H1 (cell line): ENCODE results near the gene ABL2. TPM values are rescaled to one million over a fixed set of nuclear protein-coding genes. Genes with fewer than 3 reads are reported as not detected.

Experiments
- CTCF ChIA-PET: fragments of 300-600 bp; sonication (Branson Sonifier 250); formaldehyde crosslinking; loops from one replicate; lab custom pipeline; 2021; ENCODE audit not compliant: partially characterized antibody; lab: Charles Lee
- POLR2A ChIA-PET: fragments of 300-600 bp; sonication (Branson Sonifier 250); formaldehyde crosslinking; loops from one replicate; lab custom pipeline; 2021; ENCODE audit warnings: inconsistent platforms; ENCODE audit not compliant: partially characterized antibody; lab: Charles Lee
- DNase-seq, 2 experiments: peaks; one replicate each; pipeline versions ENCODE4 v3.0.0 to v3.0.0-alpha.2; 2010 to 2022; ENCODE audit warnings: low spot score in 2 of 2, low read depth in 1 of 2, mixed read lengths in 1 of 2
- FAIRE-seq: peaks from 2 replicates; lab custom pipeline; 2011; peaks lifted over from hg19 to GRCh38; lab: Jason Lieb, UNC
- H2AFZ ChIP-seq: 2 replicates; pipeline ENCODE4 v1.8.1; 2012; ENCODE audit warnings: low read length, inconsistent platforms
- H2AK5ac ChIP-seq: 2 replicates; pipeline ENCODE4 v1.6.1; 2013; ENCODE audit warnings: low read depth, low read length
- H2BK120ac ChIP-seq: replicated peaks from 2 replicates; pipeline ENCODE3; 2013; ENCODE audit warnings: low read depth, low read length, inconsistent platforms
- H2BK12ac ChIP-seq: 2 replicates; pipeline ENCODE4 v1.6.1; 2013; ENCODE audit warnings: low read depth, low read length
- H2BK15ac ChIP-seq: 2 replicates; pipeline ENCODE4 v1.6.1; 2013; ENCODE audit warnings: low read length
- H2BK20ac ChIP-seq: 2 replicates; pipeline ENCODE4 v1.6.1; 2013; ENCODE audit warnings: low read length
- H2BK5ac ChIP-seq: 2 replicates; pipeline ENCODE4 v1.6.1; 2013; ENCODE audit warnings: low read depth, low read length
- H3K14ac ChIP-seq: 2 replicates; pipeline ENCODE4 v1.6.1; 2013; ENCODE audit warnings: inconsistent platforms; ENCODE audit not compliant: insufficient read length
- H3K18ac ChIP-seq: 2 replicates; pipeline ENCODE4 v1.6.1; 2013; ENCODE audit warnings: low read length; ENCODE audit errors: extremely low read depth
- H3K23ac ChIP-seq: 2 replicates; pipeline ENCODE4 v1.6.1; 2013; ENCODE audit warnings: inconsistent platforms; ENCODE audit not compliant: insufficient read length
- H3K23me2 ChIP-seq: 2 replicates; pipeline ENCODE4 v1.6.1; 2013; ENCODE audit warnings: low read depth, low read length
- H3K27ac ChIP-seq: 2 replicates; pipeline ENCODE4 v1.6.1; 2011; ENCODE audit warnings: low read depth, low read length, inconsistent platforms
- H3K27me3 ChIP-seq, 4 experiments: replicated peaks in 1 of 4; 1 replicate in 1 of 4; 2 replicates in 3 of 4; pipeline versions ENCODE4 v1.6.1 to v1.8.1; 2011 to 2013; ENCODE audit warnings: low read length in 3 of 4, mild to moderate bottlenecking in 3 of 4, inconsistent platforms in 2 of 4, mixed read lengths in 2 of 4, moderate library complexity in 1 of 4; ENCODE audit not compliant: control insufficient read depth in 3 of 4, insufficient read depth in 3 of 4; ENCODE audit errors: extremely low read depth in 1 of 4
- H3K36me3 ChIP-seq, 4 experiments: 2 replicates each; pipeline versions ENCODE4 v1.6.1 to v1.8.1; 2011 to 2013; ENCODE audit warnings: mild to moderate bottlenecking in 4 of 4, low read length in 3 of 4, moderate library complexity in 2 of 4, control low read depth in 1 of 4, inconsistent platforms in 1 of 4; ENCODE audit not compliant: insufficient read depth in 4 of 4, control insufficient read depth in 2 of 4
- H3K4ac ChIP-seq: replicated peaks from 2 replicates; pipeline ENCODE3; 2013; ENCODE audit warnings: low read length, low read depth, mixed read lengths, inconsistent platforms; ENCODE audit not compliant: insufficient read length
- H3K4me1 ChIP-seq, 4 experiments: replicated peaks in 1 of 4; 1 replicate in 1 of 4; 2 replicates in 3 of 4; pipeline versions ENCODE4 v1.6.1 to v1.8.1; 2011 to 2013; ENCODE audit warnings: low read length in 3 of 4, inconsistent platforms in 2 of 4, mixed read lengths in 1 of 4; ENCODE audit not compliant: insufficient read depth in 4 of 4, control insufficient read depth in 3 of 4
- H3K4me2 ChIP-seq, 2 experiments: 2 replicates each; pipeline versions ENCODE4 v1.6.1 to v1.8.1; 2011 to 2013; ENCODE audit warnings: low read depth in 2 of 2, low read length in 2 of 2, control low read depth in 1 of 2, inconsistent platforms in 1 of 2, mild to moderate bottlenecking in 1 of 2; ENCODE audit not compliant: insufficient read depth in 1 of 2
- H3K4me3 ChIP-seq, 4 experiments: fragments of 200-600, 300-600 bp in 1 of 4; sonication (generic), shearing (Covaris generic), sonication (Bioruptor Twin) in 1 of 4; 2 replicates each; pipeline versions ENCODE4 v1.5.1 to v1.8.1; 2011 to 2016; ENCODE audit warnings: low read length in 4 of 4, low read depth in 3 of 4, control low read depth in 2 of 4, inconsistent platforms in 2 of 4, mild to moderate bottlenecking in 2 of 4, mixed read lengths in 1 of 4, moderate library complexity in 1 of 4; ENCODE audit not compliant: insufficient read depth in 2 of 4; ENCODE audit errors: extremely low read depth in 1 of 4
- H3K56ac ChIP-seq: replicated peaks from 2 replicates; pipeline ENCODE3; 2013; ENCODE audit warnings: low read depth, mild to moderate bottlenecking, mixed read lengths, low read length, inconsistent platforms; ENCODE audit not compliant: insufficient read length
- H3K79me1 ChIP-seq: 2 replicates; pipeline ENCODE4 v1.6.1; 2013; ENCODE audit warnings: low read depth, low read length, control low read depth
- H3K79me2 ChIP-seq, 2 experiments: 2 replicates each; pipeline versions ENCODE4 v1.6.1 to v1.8.1; 2012 to 2013; ENCODE audit warnings: low read length in 2 of 2, mild to moderate bottlenecking in 2 of 2, inconsistent platforms in 1 of 2; ENCODE audit not compliant: insufficient read depth in 2 of 2, control insufficient read depth in 1 of 2
- H3K9ac ChIP-seq, 4 experiments: replicated peaks in 1 of 4; 1 replicate in 1 of 4; 2 replicates in 3 of 4; pipeline versions ENCODE4 v1.6.1 to v1.8.1; 2011 to 2013; ENCODE audit warnings: low read depth in 3 of 4, low read length in 3 of 4, control low read depth in 2 of 4, mild to moderate bottlenecking in 2 of 4, moderate library complexity in 2 of 4, inconsistent platforms in 1 of 4; ENCODE audit errors: extremely low read depth in 1 of 4
- H3K9me3 ChIP-seq, 2 experiments: 2 replicates each; pipeline versions ENCODE4 v1.6.1 to v1.8.1; 2012 to 2013; ENCODE audit warnings: mild to moderate bottlenecking in 2 of 2, moderate library complexity in 2 of 2, control low read depth in 1 of 2, inconsistent platforms in 1 of 2, low read depth in 1 of 2, low read length in 1 of 2, mixed read lengths in 1 of 2; ENCODE audit not compliant: insufficient read depth in 2 of 2
- H4K20me1 ChIP-seq, 2 experiments: replicated peaks in 1 of 2; 2 replicates each; pipeline versions ENCODE3 to v1.8.1; 2011 to 2013; ENCODE audit warnings: inconsistent platforms in 2 of 2, low read length in 2 of 2, mild to moderate bottlenecking in 1 of 2; ENCODE audit not compliant: insufficient read depth in 2 of 2, control insufficient read depth in 1 of 2
- H4K5ac ChIP-seq: 2 replicates; pipeline ENCODE4 v1.6.1; 2013; ENCODE audit warnings: low read length, low read depth, mixed read lengths, inconsistent platforms; ENCODE audit not compliant: insufficient read length
- H4K8ac ChIP-seq: 2 replicates; pipeline ENCODE4 v1.8.0; 2013; ENCODE audit warnings: mild to moderate bottlenecking, moderate library complexity, low read length, inconsistent platforms; ENCODE audit not compliant: insufficient read depth; ENCODE audit errors: extremely low read depth
- H4K91ac ChIP-seq: replicated peaks from 2 replicates; pipeline ENCODE3; 2013; ENCODE audit warnings: low read length, mixed read lengths, inconsistent platforms; ENCODE audit not compliant: insufficient read length
- ATF2 ChIP-seq: IDR thresholded peaks from 2 replicates; pipeline ENCODE4 v1.6.1; 2012; ENCODE audit warnings: low read length, inconsistent platforms
- BCL11A ChIP-seq, 2 experiments: IDR thresholded peaks; one replicate each; pipeline ENCODE4 v1.6.1; 2011; ENCODE audit warnings: low read depth in 2 of 2, low read length in 2 of 2, mild to moderate bottlenecking in 2 of 2
- CBX8 ChIP-seq: fragments of 300-800, 300-1000 bp; sonication (generic); IDR thresholded peaks from 2 replicates; pipeline ENCODE4 v1.7.1; 2016; ENCODE audit warnings: low read depth, low read length, borderline replicate concordance
- CTBP2 ChIP-seq: IDR thresholded peaks from 2 replicates; pipeline ENCODE4 v1.7.0; 2011; ENCODE audit warnings: borderline replicate concordance, mild to moderate bottlenecking, moderate library complexity, mixed read lengths, low read length; ENCODE audit not compliant: insufficient read depth, insufficient read length
- EGR1 ChIP-seq: IDR thresholded peaks from 2 replicates; pipeline ENCODE4 v1.6.1; 2011; ENCODE audit warnings: low read depth, low read length, borderline replicate concordance
- HDAC6 ChIP-seq: IDR thresholded peaks from one replicate; pipeline ENCODE4 v1.7.1; 2012; ENCODE audit warnings: low read depth, mild to moderate bottlenecking, inconsistent platforms, low read length, moderate library complexity
- MAFK ChIP-seq: IDR thresholded peaks from 2 replicates; pipeline ENCODE4 v1.6.1; 2012; ENCODE audit warnings: low read depth, mild to moderate bottlenecking, improper control_type of control experiment, low read length
- NRF1 ChIP-seq: IDR thresholded peaks from 2 replicates; pipeline ENCODE4 v1.6.1; 2011; ENCODE audit warnings: mild to moderate bottlenecking, low read depth, low read length, improper control_type of control experiment
- RFX5 ChIP-seq: IDR thresholded peaks from 2 replicates; pipeline ENCODE4 v1.6.1; 2011; ENCODE audit warnings: low read depth, low read length, improper control_type of control experiment, borderline replicate concordance
- SUZ12 ChIP-seq: fragments of 200-600 bp; sonication (generic); IDR thresholded peaks from 2 replicates; pipeline ENCODE4 v1.6.1; 2012; ENCODE audit warnings: mild to moderate bottlenecking, inconsistent platforms, low read length, moderate library complexity, mixed read lengths
- TAF7 ChIP-seq: optimal IDR thresholded peaks from 2 replicates; pipeline ENCODE3; 2011; ENCODE audit warnings: low read depth, mild to moderate bottlenecking, inconsistent platforms, low read length, moderate library complexity, borderline replicate concordance
- YY1 ChIP-seq: IDR thresholded peaks from 2 replicates; pipeline ENCODE4 v1.6.1; 2011; ENCODE audit warnings: low read depth, mild to moderate bottlenecking, low read length
- ZNF274 ChIP-seq: IDR thresholded peaks from 2 replicates; pipeline ENCODE4 v1.7.0; 2012; ENCODE audit warnings: low read length, borderline replicate concordance; ENCODE audit errors: extremely low read depth
- WGBS, 2 experiments: shearing (Covaris generic) in 1 of 2; methylation state at CpG; one replicate each; pipeline versions ENCODE4 v1.1.6 to v1.1.7; 2013 to 2015; ENCODE audit warnings: low lambda C conversion rate in 2 of 2, mixed read lengths in 2 of 2, inconsistent platforms in 1 of 2, low coverage in 1 of 2, missing lambda C conversion rate in 1 of 2; ENCODE audit not compliant: insufficient replicate concordance in 2 of 2, insufficient coverage in 1 of 2, insufficient read length in 1 of 2; ENCODE audit errors: extremely low coverage in 1 of 2, missing lambda C conversion rate in 1 of 2; 5-methylcytosine and 5-hydroxymethylcytosine counted together
- polyA plus RNA-seq, 7 experiments: library from polyadenylated mRNA; depleted of rRNA in 3 of 7; stranded (reverse) in 5 of 7; unstranded in 2 of 7; fragments of >200 nt in 5 of 7; fragments of 200-250 nt in 2 of 7; gene quantifications; 1 replicate in 5 of 7; 2 replicates in 1 of 7; 4 replicates in 1 of 7; pipeline versions ENCODE4 v1.2.1 to v1.2.3, GENCODE V29; 2011 to 2013; ENCODE audit warnings: missing spikeins in 2 of 7, mixed read lengths in 2 of 7
- total RNA-seq: library from RNA; stranded (reverse); fragmentation: NEBNext Ultra II Directional; extraction: Animal tissue kit (Norgen Biotek cat#: 25700); gene quantifications from 2 replicates; pipeline ENCODE4 v1.2.1, GENCODE V29; 2021

The ABL2 gene
- total and polyA plus RNA-seq, 2 of the 8 experiments (the other 6 are each of a cell fraction or from before 2014, with no cell fraction given): 4.5 to 19.1 TPM

GRCh38 chr1:179066471-179066870, 163.0 kb downstream of the ABL2 start:
- Histone ChIP-seq H3K79me2 (no peaks in the 10 kb centered on the region), H2BK12ac (no peak overlapping the region), H4K91ac (no peak overlapping the region), H3K56ac (no peak overlapping the region), H2BK5ac (no peak overlapping the region), H3K23ac (no peak overlapping the region), H3K18ac (no peak overlapping the region), H4K20me1 (no peaks in the 10 kb centered on the region), H3K4me1 (no peaks in the 10 kb centered on the region), H2AFZ (no peak overlapping the region), H3K79me1 (no peaks in the 10 kb centered on the region), H2BK20ac (no peak overlapping the region), H2BK15ac (no peak overlapping the region), H3K4me2 (no peak overlapping the region), H3K23me2 (no peaks in the 10 kb centered on the region), H3K27ac (no peak overlapping the region), H3K4me3 (no peak overlapping the region), H3K36me3 (peaks cover 2 to 7% (median 4%) of the 10 kb centered on the region in 4 experiments; a peak in 6 of 8 replicates), H3K9me3 (no peaks in the 10 kb centered on the region), H3K4ac (no peak overlapping the region), H4K5ac (no peak overlapping the region), H3K14ac (no peak overlapping the region), H3K9ac (no peak overlapping the region), H4K8ac (no peak overlapping the region), H2BK120ac (no peak overlapping the region), H2AK5ac (no peak overlapping the region), H3K27me3 (no peaks in the 10 kb centered on the region)
- WGBS, 2 experiments: 94% methylated on average over 4 of the region's 4 CpGs; no CpG with 5 or more reads in 1 of the 2 experiments
- no peak for DNase-seq
- POLR2A ChIA-PET: interaction anchor here (0.7 kb wide), 1 partner anchor 24 kb away, joined by 3 read pairs; no protein-coding TSS in a partner anchor
- FAIRE-seq: no peak
- CTCF ChIA-PET: interaction anchor here (1.7 to 3.7 kb wide), 2 partner anchors 11 to 64 kb away, joined by 4 to 19 read pairs; no protein-coding TSS in a partner anchor
- TF ChIP-seq ZNF274 (no peak), YY1 (no peak), MAFK (no peak), NRF1 (no peak), CBX8 (no peak), RFX5 (no peak), SUZ12 (no peak), ATF2 (no peak), EGR1 (no peak), TAF7 (no peak), CTBP2 (no peak), HDAC6 (no peak), BCL11A (IDR thresholded peaks at IDR 0.05; ENCODE audit: low read depth in 2 of 2, low read length in 2 of 2) (no peak)
